ENCODE results near the gene ARG2.

DNA sequence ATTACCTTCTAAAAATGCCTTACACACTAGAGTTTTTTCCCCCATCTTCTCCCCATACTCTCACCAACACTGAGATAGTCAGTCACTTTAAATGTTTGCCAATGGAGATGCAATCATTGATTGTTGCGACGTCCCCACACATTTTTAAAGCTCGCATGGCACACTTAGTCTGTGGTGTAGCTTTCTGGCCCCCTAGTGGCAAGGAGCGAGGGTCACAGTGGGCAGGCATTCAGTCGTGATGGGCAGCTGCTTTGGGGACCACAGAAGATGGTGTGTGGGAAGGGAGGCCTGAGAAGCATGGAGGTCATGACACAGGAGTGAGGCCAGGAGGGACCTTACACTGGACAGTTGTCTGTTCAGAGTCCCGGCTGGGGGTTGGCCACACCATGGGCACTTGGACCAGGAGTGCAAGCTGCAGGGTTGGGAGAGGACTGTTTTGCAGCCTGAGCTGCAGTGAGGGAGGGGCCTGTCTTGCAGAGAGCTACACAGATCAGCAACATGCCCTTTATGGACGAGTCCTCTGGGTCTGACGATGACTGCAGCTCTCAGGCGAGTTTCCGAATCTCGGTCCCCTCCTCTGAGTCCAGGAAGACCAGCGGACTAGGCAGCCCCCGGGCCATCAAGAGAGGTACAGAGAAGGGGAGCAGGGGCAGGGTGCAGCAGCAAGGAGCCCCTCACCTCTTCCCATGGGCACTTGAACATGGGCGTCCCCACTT is 48.3 kb upstream of the ARG2 start:
- TF ChIP-seq POLR2A (IDR thresholded peaks at IDR 0.05) (no peak), POLR2AphosphoS5 (IDR thresholded peaks at IDR 0.05) (no peak)
- TF ChIP-seq, protein P1, sequence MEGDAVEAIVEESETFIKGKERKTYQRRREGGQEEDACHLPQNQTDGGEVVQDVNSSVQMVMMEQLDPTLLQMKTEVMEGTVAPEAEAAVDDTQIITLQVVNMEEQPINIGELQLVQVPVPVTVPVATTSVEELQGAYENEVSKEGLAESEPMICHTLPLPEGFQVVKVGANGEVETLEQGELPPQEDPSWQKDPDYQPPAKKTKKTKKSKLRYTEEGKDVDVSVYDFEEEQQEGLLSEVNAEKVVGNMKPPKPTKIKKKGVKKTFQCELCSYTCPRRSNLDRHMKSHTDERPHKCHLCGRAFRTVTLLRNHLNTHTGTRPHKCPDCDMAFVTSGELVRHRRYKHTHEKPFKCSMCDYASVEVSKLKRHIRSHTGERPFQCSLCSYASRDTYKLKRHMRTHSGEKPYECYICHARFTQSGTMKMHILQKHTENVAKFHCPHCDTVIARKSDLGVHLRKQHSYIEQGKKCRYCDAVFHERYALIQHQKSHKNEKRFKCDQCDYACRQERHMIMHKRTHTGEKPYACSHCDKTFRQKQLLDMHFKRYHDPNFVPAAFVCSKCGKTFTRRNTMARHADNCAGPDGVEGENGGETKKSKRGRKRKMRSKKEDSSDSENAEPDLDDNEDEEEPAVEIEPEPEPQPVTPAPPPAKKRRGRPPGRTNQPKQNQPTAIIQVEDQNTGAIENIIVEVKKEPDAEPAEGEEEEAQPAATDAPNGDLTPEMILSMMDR (IDR thresholded peaks at IDR 0.05) = peak; percentile 51 to 75

All from suprapubic skin (tissue), 4 donors.